ENCODE measurements around the gene CHMP4A. TPM values are rescaled to one million over a fixed set of nuclear protein-coding genes. Genes with fewer than 3 reads are reported as not detected.
"Not testable (repeated sequence)": the region's sequence is repeated elsewhere in the genome, so short reads cannot be mapped to it uniquely, and the experiment has no call there.

The CHMP4A gene
- total and polyA plus RNA-seq, 2 experiments from 2014 or later: 25.6 to 73.6 TPM

DNA sequence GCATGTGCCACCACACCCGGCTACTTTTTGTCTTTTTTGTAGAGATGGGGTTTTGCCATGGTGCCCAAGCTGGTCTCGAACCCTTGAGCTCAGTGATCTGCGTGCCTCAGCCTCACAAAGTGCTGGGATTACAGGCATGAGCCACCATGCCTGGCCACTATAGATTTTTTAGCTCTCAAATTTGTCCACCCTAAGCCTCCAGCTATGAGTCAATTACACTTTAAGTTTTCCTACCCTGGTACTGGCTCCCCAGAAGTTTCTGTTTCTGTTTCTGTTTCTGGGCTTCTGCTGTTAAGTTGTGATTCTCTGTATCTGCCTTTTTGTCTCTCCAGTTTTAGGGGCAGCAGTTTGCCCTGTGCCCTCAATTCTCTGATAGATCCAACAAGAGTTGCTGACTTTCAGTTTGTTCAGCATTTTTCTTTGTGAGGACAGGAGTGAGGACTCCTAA is 33.5 kb upstream of the CHMP4A start:
- Histone ChIP-seq H3K27me3 (no peaks in the 10 kb centered on the region), H3K4me3 (no peak overlapping the region), H3K36me3 (replicated peaks; ENCODE audit: insufficient read depth, low read depth) (no peaks in the 10 kb centered on the region), H3K4me2 (no peak overlapping the region), H2AFZ (no peak overlapping the region), H3K27ac (no peak overlapping the region), H4K20me1 (ENCODE audit: insufficient read depth, poor library complexity, severe bottlenecking) (no peaks in the 10 kb centered on the region), H3K9me3 (ENCODE audit: low read depth) (no peaks in the 10 kb centered on the region), H3K79me2 (no peaks in the 10 kb centered on the region), H3K4me1 (ENCODE audit: insufficient read depth) (peaks cover 6% of the 10 kb centered on the region), H3K9me2 (replicated peaks; ENCODE audit: insufficient read depth) (no peaks in the 10 kb centered on the region)
- DNase-seq (ENCODE audit: low spot score): no peak
- 85% methylated on average over 3 of the region's 3 CpGs for WGBS (ENCODE audit: low lambda C conversion rate, missing lambda C conversion rate)
- TF ChIP-seq, protein P1, sequence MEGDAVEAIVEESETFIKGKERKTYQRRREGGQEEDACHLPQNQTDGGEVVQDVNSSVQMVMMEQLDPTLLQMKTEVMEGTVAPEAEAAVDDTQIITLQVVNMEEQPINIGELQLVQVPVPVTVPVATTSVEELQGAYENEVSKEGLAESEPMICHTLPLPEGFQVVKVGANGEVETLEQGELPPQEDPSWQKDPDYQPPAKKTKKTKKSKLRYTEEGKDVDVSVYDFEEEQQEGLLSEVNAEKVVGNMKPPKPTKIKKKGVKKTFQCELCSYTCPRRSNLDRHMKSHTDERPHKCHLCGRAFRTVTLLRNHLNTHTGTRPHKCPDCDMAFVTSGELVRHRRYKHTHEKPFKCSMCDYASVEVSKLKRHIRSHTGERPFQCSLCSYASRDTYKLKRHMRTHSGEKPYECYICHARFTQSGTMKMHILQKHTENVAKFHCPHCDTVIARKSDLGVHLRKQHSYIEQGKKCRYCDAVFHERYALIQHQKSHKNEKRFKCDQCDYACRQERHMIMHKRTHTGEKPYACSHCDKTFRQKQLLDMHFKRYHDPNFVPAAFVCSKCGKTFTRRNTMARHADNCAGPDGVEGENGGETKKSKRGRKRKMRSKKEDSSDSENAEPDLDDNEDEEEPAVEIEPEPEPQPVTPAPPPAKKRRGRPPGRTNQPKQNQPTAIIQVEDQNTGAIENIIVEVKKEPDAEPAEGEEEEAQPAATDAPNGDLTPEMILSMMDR (IDR thresholded peaks at IDR 0.05; ENCODE audit: poor library complexity): no peak
- TF ChIP-seq EZH2phosphoT487 (IDR thresholded peaks at IDR 0.05; ENCODE audit: low read depth, severe bottlenecking, unreplicated experiment) (no peak), EZH2 (IDR thresholded peaks at IDR 0.05; ENCODE audit: borderline replicate concordance) (no peak)

GRCh38 chr14:24245350-24245749 is 32.1 kb upstream of the CHMP4A start:
- peaks cover 14% of the 10 kb centered on the region for H3K79me2 ChIP-seq
- H4K20me1 ChIP-seq (ENCODE audit: insufficient read depth, poor library complexity, severe bottlenecking); DNase-seq (ENCODE audit: low spot score); H3K27me3 ChIP-seq; H3K36me3 ChIP-seq (replicated peaks; ENCODE audit: insufficient read depth, low read depth); H3K9me3 ChIP-seq (ENCODE audit: low read depth); H3K4me1 ChIP-seq (ENCODE audit: insufficient read depth); H3K9me2 ChIP-seq (replicated peaks; ENCODE audit: insufficient read depth); H3K4me2 ChIP-seq; H3K27ac ChIP-seq; H2AFZ ChIP-seq; H3K4me3 ChIP-seq: not testable (repeated sequence)
- 94% methylated on average over 11 of the region's 11 CpGs for WGBS (ENCODE audit: low lambda C conversion rate, missing lambda C conversion rate)

DNA sequence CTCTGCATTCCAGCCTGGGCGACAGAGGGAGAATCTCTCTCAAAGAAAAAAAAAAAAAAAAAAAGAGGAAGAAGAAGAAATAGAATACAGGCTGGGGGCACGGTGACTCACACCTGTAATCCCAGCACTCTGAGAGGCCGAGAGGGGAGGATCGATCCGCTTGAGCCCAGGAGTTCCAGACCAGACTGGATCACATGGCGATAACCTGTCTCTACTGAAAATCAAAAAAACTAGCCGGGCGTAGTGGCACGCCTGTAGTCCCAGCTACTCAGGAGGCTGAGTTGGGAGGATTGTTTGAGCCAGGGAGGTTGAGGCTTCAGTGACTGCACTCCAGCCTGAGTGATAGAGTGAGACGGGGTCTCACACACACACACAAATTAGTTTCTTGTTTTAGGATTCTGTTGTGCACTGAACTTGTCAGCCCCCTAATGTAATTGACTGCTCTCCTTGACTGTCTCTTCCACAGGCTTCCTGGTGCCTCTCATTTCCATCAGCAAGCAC is 30.1 kb upstream of the CHMP4A start:
- H4K20me1 ChIP-seq (ENCODE audit: insufficient read depth, poor library complexity, severe bottlenecking): peaks cover 4% of the 10 kb centered on the region
- H2AFZ ChIP-seq: peak overlapping the region; percentile 36
- peak overlapping the region; percentile 56 for H3K4me3 ChIP-seq
- H3K36me3 ChIP-seq (replicated peaks; ENCODE audit: insufficient read depth, low read depth): no peaks in the 10 kb centered on the region
- peak overlapping the region; percentile 96 for H3K27ac ChIP-seq
- H3K4me1 ChIP-seq (ENCODE audit: insufficient read depth): peaks cover 6% of the 10 kb centered on the region
- peak overlapping the region; percentile 75 for H3K4me2 ChIP-seq
- TF ChIP-seq EZH2phosphoT487 (IDR thresholded peaks at IDR 0.05; ENCODE audit: low read depth, severe bottlenecking, unreplicated experiment) (no peak), EZH2 (IDR thresholded peaks at IDR 0.05; ENCODE audit: borderline replicate concordance) (no peak)
- TF ChIP-seq, protein P1 (IDR thresholded peaks at IDR 0.05; ENCODE audit: poor library complexity): no peak
- peak; percentile 63 for DNase-seq (ENCODE audit: low spot score)
- H3K79me2 ChIP-seq: peaks cover 25% of the 10 kb centered on the region
- WGBS (ENCODE audit: low lambda C conversion rate, missing lambda C conversion rate): 57% methylated on average over 10 of the region's 10 CpGs
- no peaks in the 10 kb centered on the region for H3K27me3 ChIP-seq
- no peaks in the 10 kb centered on the region for H3K9me2 ChIP-seq (replicated peaks; ENCODE audit: insufficient read depth)
- H3K9me3 ChIP-seq (ENCODE audit: low read depth): no peaks in the 10 kb centered on the region

DNA sequence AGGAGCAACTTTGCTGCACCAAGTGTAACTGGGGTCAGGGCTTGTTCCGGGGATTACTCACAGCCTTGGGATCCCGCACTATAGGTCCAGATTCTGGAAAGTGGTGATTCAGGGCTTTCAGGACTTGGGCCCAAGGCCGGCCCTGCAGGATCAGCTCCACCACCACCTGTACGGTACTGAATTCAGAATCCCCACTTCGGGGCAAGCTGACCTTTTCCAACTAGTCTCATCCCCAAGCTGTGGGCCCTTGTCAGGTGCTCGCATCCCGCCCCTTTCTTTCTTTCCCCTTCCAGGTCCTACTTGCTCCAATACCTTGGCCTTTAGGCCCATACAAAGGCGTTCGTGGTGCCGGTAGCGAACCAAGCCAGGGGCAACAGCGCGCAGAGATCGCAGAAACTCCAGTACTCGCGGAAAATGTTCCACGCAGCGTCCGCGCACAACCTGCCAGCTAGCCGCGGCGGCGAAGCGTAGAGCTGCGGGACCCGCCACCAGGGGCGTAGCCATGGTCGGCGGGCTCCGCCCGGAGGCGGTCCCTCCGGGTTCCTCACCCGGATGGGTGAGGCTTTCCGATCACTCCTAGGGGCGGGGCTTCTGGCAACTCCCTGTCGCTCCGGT is 28.6 kb upstream of the CHMP4A start:
- no peak for TF ChIP-seq EZH2 (IDR thresholded peaks at IDR 0.05; ENCODE audit: borderline replicate concordance)
- TF ChIP-seq EZH2phosphoT487 (IDR thresholded peaks at IDR 0.05; ENCODE audit: low read depth, severe bottlenecking, unreplicated experiment): no peak
- TF ChIP-seq, protein P1 (IDR thresholded peaks at IDR 0.05; ENCODE audit: poor library complexity): peak; percentile 40
- WGBS (ENCODE audit: low lambda C conversion rate, missing lambda C conversion rate): 2% methylated on average over 39 of the region's 39 CpGs
- H3K79me2 ChIP-seq: peaks cover 25% of the 10 kb centered on the region
- no peaks in the 10 kb centered on the region for H3K27me3 ChIP-seq
- H3K4me2 ChIP-seq: peak overlapping the region; percentile 75
- peaks cover 4% of the 10 kb centered on the region for H4K20me1 ChIP-seq (ENCODE audit: insufficient read depth, poor library complexity, severe bottlenecking)
- peaks cover 6% of the 10 kb centered on the region for H3K4me1 ChIP-seq (ENCODE audit: insufficient read depth)
- peak overlapping the region; percentile 37 for H2AFZ ChIP-seq
- H3K4me3 ChIP-seq: peak overlapping the region; percentile 44
- DNase-seq (ENCODE audit: low spot score): peak; percentile 98
- H3K36me3 ChIP-seq (replicated peaks; ENCODE audit: insufficient read depth, low read depth): no peaks in the 10 kb centered on the region
- H3K9me2 ChIP-seq (replicated peaks; ENCODE audit: insufficient read depth): no peaks in the 10 kb centered on the region
- H3K27ac ChIP-seq: peak overlapping the region; percentile 96
- H3K9me3 ChIP-seq (ENCODE audit: low read depth): no peaks in the 10 kb centered on the region
